CD4-positive, alpha-beta T cell (primary cell): ENCODE measurements around the gene AP3B2. TPM values are rescaled to one million over a fixed set of nuclear protein-coding genes. Genes with fewer than 3 reads are reported as not detected.

Source experiments
- ATAC-seq: fragments of 200-7000 bp; cut with Tn5 transposase; one replicate; pipeline ENCODE4 v1.10.0; 2022; ENCODE audit warnings: mild to moderate bottlenecking; ENCODE audit not compliant: poor library complexity
- CTCF ChIA-PET: fragments of 350-600 bp; sonication (Branson Sonifier 250); formaldehyde crosslinking; loops from one replicate; lab custom pipeline; 2021; ENCODE audit warnings: antibody characterized with exemption, inconsistent platforms; lab: Charles Lee
- POLR2A ChIA-PET: fragments of 350-600 bp; sonication (Branson Sonifier 250); formaldehyde crosslinking; loops from one replicate; lab custom pipeline; 2021; ENCODE audit warnings: antibody characterized with exemption, inconsistent platforms; lab: Charles Lee
- DNase-seq, 14 experiments: peaks; one replicate each; pipeline ENCODE4 v3.0.0-alpha.2; 2013 to 2020; ENCODE audit warnings: mixed read lengths in 2 of 14
- H3K27ac ChIP-seq, 2 donors: one replicate each; pipeline versions ENCODE4 v1.5.1 to v1.7.0; 2013; ENCODE audit warnings: low read length in 2 of 2, low read depth in 1 of 2, mild to moderate bottlenecking in 1 of 2
- H3K27me3 ChIP-seq, 2 experiments: 1 replicate in 1 of 2; 2 replicates in 1 of 2; pipeline versions ENCODE4 v1.6.1 to v1.7.0; 2013; ENCODE audit warnings: low read length in 2 of 2, control low read depth in 1 of 2, mild to moderate bottlenecking in 1 of 2, moderate library complexity in 1 of 2; ENCODE audit not compliant: insufficient read depth in 2 of 2, control insufficient read depth in 1 of 2
- H3K36me3 ChIP-seq: one replicate; pipeline ENCODE4 v1.6.1; 2013; ENCODE audit warnings: low read length, control low read depth; ENCODE audit not compliant: insufficient read depth
- H3K4me1 ChIP-seq: one replicate; pipeline ENCODE4 v1.6.1; 2013; ENCODE audit warnings: low read length, control low read depth; ENCODE audit not compliant: insufficient read depth
- H3K4me3 ChIP-seq: one replicate; pipeline ENCODE4 v1.5.1; 2013; ENCODE audit warnings: mild to moderate bottlenecking, low read length, moderate library complexity
- H3K9me3 ChIP-seq, 2 experiments: 1 replicate in 1 of 2; 2 replicates in 1 of 2; pipeline versions ENCODE4 v1.6.1 to v1.7.0; 2013; ENCODE audit warnings: low read length in 2 of 2, mild to moderate bottlenecking in 2 of 2, control low read depth in 1 of 2, moderate library complexity in 1 of 2; ENCODE audit not compliant: control insufficient read depth in 1 of 2, insufficient read depth in 1 of 2
- H3K27ac Mint-ChIP-seq: one replicate; pipeline ENCODE4 v1.8.0; 2020; ENCODE audit warnings: mixed read lengths
- H3K27me3 Mint-ChIP-seq: one replicate; pipeline ENCODE4 v1.8.0; 2021; ENCODE audit warnings: mixed read lengths
- H3K36me3 Mint-ChIP-seq: one replicate; pipeline ENCODE4 v1.8.0; 2021; ENCODE audit warnings: low read depth, mixed read lengths
- H3K4me1 Mint-ChIP-seq: one replicate; pipeline ENCODE4 v1.8.0; 2021; ENCODE audit warnings: low read depth, mixed read lengths
- H3K4me3 Mint-ChIP-seq: one replicate; pipeline ENCODE4 v1.8.0; 2020; ENCODE audit warnings: mild to moderate bottlenecking, mixed read lengths
- H3K9me3 Mint-ChIP-seq: one replicate; pipeline ENCODE4 v1.8.0; 2020; ENCODE audit warnings: mixed read lengths
- intact Hi-C, 2 experiments: fragments of 100-400 bp; cut with DNase I in 1 of 2; cut with micrococcal nuclease in 1 of 2; formaldehyde crosslinking; loops; one replicate each; pipeline versions ENCODE4 v1.15.1 to v1.9.0; 2023 to 2025; cut with DNase I, micrococcal nuclease
- total RNA-seq, 174 experiments: library from RNA in 2 of 174; stranded (reverse) in 2 of 174; gene quantifications; one replicate each; pipeline ENCODE4 v1.2.3 and lab custom pipeline; 2021 to 2026
- TF ChIP-seq, protein P1 (sequence below): fragments of 200-600 bp; IDR thresholded peaks from one replicate; pipeline ENCODE4 v1.8.0; 2022; ENCODE audit warnings: antibody characterized with exemption, mild to moderate bottlenecking

The AP3B2 gene
- total RNA-seq, 2 experiments from 2014 or later = 0.25 to 0.98 TPM

- no peak for DNase-seq
- no peaks in the 10 kb centered on the region for H3K9me3 Mint-ChIP-seq
- ChIA-PET POLR2A (no interaction called here), CTCF (no interaction called here)
- no peaks in the 10 kb centered on the region for H3K4me1 Mint-ChIP-seq
- H3K27me3 ChIP-seq = no peaks in the 10 kb centered on the region
- no peaks in the 10 kb centered on the region for H3K4me1 ChIP-seq
- H3K9me3 ChIP-seq = no peaks in the 10 kb centered on the region
- intact Hi-C loops = no loop called here
- no peak overlapping the region for H3K27ac ChIP-seq
- peaks cover 6% of the 10 kb centered on the region for H3K36me3 ChIP-seq
- TF ChIP-seq, protein P1, sequence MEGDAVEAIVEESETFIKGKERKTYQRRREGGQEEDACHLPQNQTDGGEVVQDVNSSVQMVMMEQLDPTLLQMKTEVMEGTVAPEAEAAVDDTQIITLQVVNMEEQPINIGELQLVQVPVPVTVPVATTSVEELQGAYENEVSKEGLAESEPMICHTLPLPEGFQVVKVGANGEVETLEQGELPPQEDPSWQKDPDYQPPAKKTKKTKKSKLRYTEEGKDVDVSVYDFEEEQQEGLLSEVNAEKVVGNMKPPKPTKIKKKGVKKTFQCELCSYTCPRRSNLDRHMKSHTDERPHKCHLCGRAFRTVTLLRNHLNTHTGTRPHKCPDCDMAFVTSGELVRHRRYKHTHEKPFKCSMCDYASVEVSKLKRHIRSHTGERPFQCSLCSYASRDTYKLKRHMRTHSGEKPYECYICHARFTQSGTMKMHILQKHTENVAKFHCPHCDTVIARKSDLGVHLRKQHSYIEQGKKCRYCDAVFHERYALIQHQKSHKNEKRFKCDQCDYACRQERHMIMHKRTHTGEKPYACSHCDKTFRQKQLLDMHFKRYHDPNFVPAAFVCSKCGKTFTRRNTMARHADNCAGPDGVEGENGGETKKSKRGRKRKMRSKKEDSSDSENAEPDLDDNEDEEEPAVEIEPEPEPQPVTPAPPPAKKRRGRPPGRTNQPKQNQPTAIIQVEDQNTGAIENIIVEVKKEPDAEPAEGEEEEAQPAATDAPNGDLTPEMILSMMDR = no peak
- H3K4me3 ChIP-seq = no peak overlapping the region
- H3K4me3 Mint-ChIP-seq = no peak overlapping the region
- no peaks in the 10 kb centered on the region for H3K27me3 Mint-ChIP-seq
- H3K27ac Mint-ChIP-seq = no peak overlapping the region
- no peak for ATAC-seq
- peaks cover 38% of the 10 kb centered on the region for H3K36me3 Mint-ChIP-seq
Measured at GRCh38 chr15:82737975-82738374, 28.3 kb upstream of the AP3B2 start.

GRCh38 chr15:82731527-82731926, 21.9 kb upstream of the AP3B2 start:
- H3K27me3 ChIP-seq = no peaks in the 10 kb centered on the region
- no peak overlapping the region for H3K4me3 ChIP-seq
- DNase-seq (no peak), ATAC-seq (no peak)
- Mint-ChIP-seq H3K4me1 (no peaks in the 10 kb centered on the region), H3K4me3 (no peak overlapping the region), H3K27ac (no peak overlapping the region), H3K9me3 (no peaks in the 10 kb centered on the region), H3K36me3 (peaks cover 59% of the 10 kb centered on the region), H3K27me3 (no peaks in the 10 kb centered on the region)
- ChIA-PET POLR2A (no interaction called here), CTCF (interaction anchor here (0.7 kb wide), 2 partner anchors 53 to 482 kb away, joined by 3 read pairs; no protein-coding TSS in a partner anchor)
- intact Hi-C loops = no loop called here
- peaks cover 0 to 6% of the 10 kb centered on the region in 2 experiments for H3K9me3 ChIP-seq
- H3K4me1 ChIP-seq = no peaks in the 10 kb centered on the region
- TF ChIP-seq, protein P1 = no peak
- no peak overlapping the region for H3K27ac ChIP-seq
- peaks cover 6% of the 10 kb centered on the region for H3K36me3 ChIP-seq

DNA sequence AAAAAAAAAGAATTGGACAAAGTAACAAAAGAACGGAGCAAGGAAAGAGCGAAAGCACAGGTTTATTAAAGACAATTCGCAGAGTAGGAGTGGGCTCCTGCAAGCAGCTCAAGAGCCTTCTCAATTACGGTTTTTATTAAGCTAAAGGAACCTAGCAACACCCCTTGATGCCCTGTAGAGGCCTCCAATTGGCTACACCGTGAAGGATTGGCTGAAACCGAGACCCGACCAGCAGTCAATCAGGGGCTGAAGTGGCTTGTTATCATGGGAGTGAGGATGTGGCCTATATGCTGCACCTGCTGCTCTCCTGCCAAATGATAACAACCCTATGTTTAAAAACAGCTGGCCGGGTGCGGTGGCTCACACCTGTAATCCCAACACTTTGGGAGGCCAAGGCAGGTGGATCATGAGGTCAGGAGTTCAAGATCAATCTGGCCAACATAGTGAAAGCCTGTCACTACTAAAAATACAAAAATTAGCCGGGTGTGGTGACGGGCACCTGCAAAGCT, 20.4 kb upstream of the AP3B2 start:
- Mint-ChIP-seq H3K4me1 (no peaks in the 10 kb centered on the region), H3K27me3 (peaks cover 5% of the 10 kb centered on the region), H3K4me3 (no peak overlapping the region), H3K27ac (no peak overlapping the region), H3K9me3 (no peaks in the 10 kb centered on the region), H3K36me3 (peaks cover 49% of the 10 kb centered on the region)
- ChIA-PET POLR2A (no interaction called here), CTCF (no interaction called here)
- TF ChIP-seq, protein P1 = no peak
- H3K4me3 ChIP-seq = no peak overlapping the region
- H3K9me3 ChIP-seq = peaks cover 0 to 9% of the 10 kb centered on the region in 2 experiments
- H3K27me3 ChIP-seq = peaks cover 0 to 4% of the 10 kb centered on the region in 2 experiments
- no peaks in the 10 kb centered on the region for H3K4me1 ChIP-seq
- no peak for DNase-seq
- no peak for ATAC-seq
- no peak overlapping the region for H3K27ac ChIP-seq
- peaks cover 3% of the 10 kb centered on the region for H3K36me3 ChIP-seq
- intact Hi-C loops = no loop called here
